IPS-20b (cell line): ENCODE results near the gene LAMTOR4.
A peak's percentile ranks its signal among the peaks of the same experiment; 100 is the strongest.
"Not testable (repeated sequence)": the region's sequence is repeated elsewhere in the genome, so short reads cannot be mapped to it uniquely, and the experiment has no call there.

Experiments used
- H3K27ac ChIP-seq: one replicate; pipeline ENCODE4 v1.5.1; 2013; ENCODE audit warnings: low read length
- H3K27me3 ChIP-seq: 2 replicates; pipeline ENCODE4 v1.6.1; 2013; ENCODE audit warnings: mild to moderate bottlenecking, low read length, inconsistent platforms; ENCODE audit not compliant: insufficient read depth
- H3K36me3 ChIP-seq: 2 replicates; pipeline ENCODE4 v1.6.1; 2013; ENCODE audit warnings: low read depth, mild to moderate bottlenecking, inconsistent platforms, low read length, moderate library complexity; ENCODE audit not compliant: insufficient read depth
- H3K4me1 ChIP-seq: 2 replicates; pipeline ENCODE4 v1.6.1; 2013; ENCODE audit warnings: mild to moderate bottlenecking, control low read depth, inconsistent platforms, low read length, moderate library complexity; ENCODE audit not compliant: insufficient read depth
- H3K4me3 ChIP-seq: 2 replicates; pipeline ENCODE4 v1.5.1; 2013; ENCODE audit warnings: mild to moderate bottlenecking, low read length, inconsistent platforms
- H3K9ac ChIP-seq: 2 replicates; pipeline ENCODE4 v1.6.1; 2013; ENCODE audit warnings: low read depth, mild to moderate bottlenecking, inconsistent platforms, low read length, moderate library complexity
- H3K9me3 ChIP-seq: 2 replicates; pipeline ENCODE4 v1.6.1; 2013; ENCODE audit warnings: mild to moderate bottlenecking, low read depth, low read length, inconsistent platforms; ENCODE audit not compliant: insufficient read depth

LAMTOR4 gene

GRCh38 chr7:100142461-100142860, 6.3 kb upstream of the LAMTOR4 start:
- Histone ChIP-seq H3K9ac (no peak overlapping the region), H3K4me3 (no peak overlapping the region), H3K27me3 (no peaks in the 10 kb centered on the region), H3K36me3 (no peaks in the 10 kb centered on the region), H3K27ac (no peak overlapping the region), H3K4me1 (no peaks in the 10 kb centered on the region), H3K9me3 (no peaks in the 10 kb centered on the region)

- not testable (repeated sequence) for H3K27me3 ChIP-seq, H3K36me3 ChIP-seq, H3K9me3 ChIP-seq, H3K9ac ChIP-seq, H3K27ac ChIP-seq, H3K4me3 ChIP-seq, H3K4me1 ChIP-seq
These were observed 2.4 kb upstream of the LAMTOR4 start for GRCh38 chr7:100146350-100146749.

GRCh38 chr7:100147278-100147677, 1.4 kb upstream of the LAMTOR4 start:
- peaks cover 15% of the 10 kb centered on the region for H3K36me3 ChIP-seq
- H3K27me3 ChIP-seq, result no peaks in the 10 kb centered on the region
- H3K27ac ChIP-seq, result no peak overlapping the region
- no peaks in the 10 kb centered on the region for H3K9me3 ChIP-seq
- H3K4me3 ChIP-seq, result no peak overlapping the region
- no peak overlapping the region for H3K9ac ChIP-seq
- H3K4me1 ChIP-seq, result peaks cover 4% of the 10 kb centered on the region; the same call in 1 of the 2 replicates

GRCh38 chr7:100148225-100148558, 526 bp upstream of the LAMTOR4 start:
- Histone ChIP-seq H3K27me3 (no peaks in the 10 kb centered on the region), H3K9ac (peak overlapping the region; percentile 48; the same call in 1 of the 2 replicates), H3K9me3 (no peaks in the 10 kb centered on the region)

GRCh38 chr7:100152404-100152803, 3.7 kb downstream of the LAMTOR4 start:
- H3K9ac ChIP-seq, result no peak overlapping the region
- H3K9me3 ChIP-seq, result no peaks in the 10 kb centered on the region
- H3K4me1 ChIP-seq, result peaks cover 11% of the 10 kb centered on the region; the same call in 1 of the 2 replicates
- no peak overlapping the region for H3K27ac ChIP-seq
- no peaks in the 10 kb centered on the region for H3K27me3 ChIP-seq
- H3K4me3 ChIP-seq, result no peak overlapping the region
- peaks cover 62% of the 10 kb centered on the region for H3K36me3 ChIP-seq

More at GRCh38 chr7:100148225-100148558, 526 bp upstream of the LAMTOR4 start:
- Histone ChIP-seq H3K4me1 (peaks cover 4% of the 10 kb centered on the region; the same call in 1 of the 2 replicates), H3K27ac (peak overlapping the region; percentile 6), H3K36me3 (peaks cover 24% of the 10 kb centered on the region), H3K4me3 (peak overlapping the region; percentile 41; the same call in 1 of the 2 replicates)

- Histone ChIP-seq H3K4me1 (peaks cover 14% of the 10 kb centered on the region; the same call in 1 of the 2 replicates), H3K4me3 (no peak overlapping the region), H3K36me3 (peaks cover 62% of the 10 kb centered on the region), H3K9me3 (no peaks in the 10 kb centered on the region), H3K27ac (no peak overlapping the region), H3K27me3 (no peaks in the 10 kb centered on the region), H3K9ac (no peak overlapping the region)
These were observed 4.4 kb downstream of the LAMTOR4 start for GRCh38 chr7:100152937-100153666.

- Histone ChIP-seq H3K9ac (no peak overlapping the region), H3K4me1 (peaks cover 14% of the 10 kb centered on the region; the same call in 1 of the 2 replicates), H3K9me3 (no peaks in the 10 kb centered on the region), H3K4me3 (no peak overlapping the region), H3K36me3 (peaks cover 62% of the 10 kb centered on the region), H3K27ac (no peak overlapping the region), H3K27me3 (no peaks in the 10 kb centered on the region)
These were observed 5.2 kb downstream of the LAMTOR4 start for GRCh38 chr7:100153708-100154535.

- Histone ChIP-seq H3K27ac (no peak overlapping the region), H3K36me3 (peaks cover 62% of the 10 kb centered on the region), H3K4me3 (no peak overlapping the region), H3K9me3 (no peaks in the 10 kb centered on the region), H3K4me1 (peaks cover 14% of the 10 kb centered on the region; the same call in 1 of the 2 replicates), H3K9ac (no peak overlapping the region), H3K27me3 (no peaks in the 10 kb centered on the region)
These were observed 6.2 kb downstream of the LAMTOR4 start for GRCh38 chr7:100154651-100155491.

GRCh38 chr7:100155553-100156317, 7.0 kb downstream of the LAMTOR4 start:
- Histone ChIP-seq H3K27ac (no peak overlapping the region), H3K36me3 (peaks cover 56% of the 10 kb centered on the region), H3K9me3 (no peaks in the 10 kb centered on the region), H3K27me3 (no peaks in the 10 kb centered on the region), H3K4me1 (0 out of 2 replicates have a peak, but pooled peaks cover 9% of the 10 kb centered on the region), H3K4me3 (no peak overlapping the region), H3K9ac (no peak overlapping the region)

GRCh38 chr7:100156331-100157068, 7.8 kb downstream of the LAMTOR4 start:
- no peaks in the 10 kb centered on the region for H3K9me3 ChIP-seq
- H3K27ac ChIP-seq, result no peak overlapping the region
- peaks cover 55% of the 10 kb centered on the region for H3K36me3 ChIP-seq
- H3K4me3 ChIP-seq, result no peak overlapping the region
- no peaks in the 10 kb centered on the region for H3K27me3 ChIP-seq
- 0 out of 2 replicates have a peak, but pooled peaks cover 9% of the 10 kb centered on the region for H3K4me1 ChIP-seq
- peak overlapping the region; percentile 72; the same call in 1 of the 2 replicates for H3K9ac ChIP-seq
